H1 (cell line): ENCODE measurements around the gene CHPF2.

Experiments used
- BRCA1 ChIP-seq: IDR thresholded peaks from 2 replicates; pipeline ENCODE4 v1.6.1; 2012; ENCODE audit warnings: low read depth, low read length, improper control_type of control experiment
- CTCF ChIP-seq, 3 experiments: IDR thresholded peaks; 1 replicate in 2 of 3; 2 replicates in 1 of 3; pipeline versions ENCODE4 v1.5.1 to v1.6.1; 2011; ENCODE audit warnings: low read length in 3 of 3, mild to moderate bottlenecking in 3 of 3, inconsistent platforms in 2 of 3, low read depth in 1 of 3, moderate library complexity in 1 of 3; ENCODE audit not compliant: insufficient read depth in 1 of 3; ENCODE audit errors: control extremely low read depth in 1 of 3
- EGR1 ChIP-seq: IDR thresholded peaks from 2 replicates; pipeline ENCODE4 v1.6.1; 2011; ENCODE audit warnings: low read depth, low read length, borderline replicate concordance
- EP300 ChIP-seq, 2 experiments: IDR thresholded peaks; 1 replicate in 1 of 2; 2 replicates in 1 of 2; pipeline ENCODE4 v1.6.1; 2011 to 2012; ENCODE audit warnings: low read depth in 2 of 2, low read length in 2 of 2, mild to moderate bottlenecking in 2 of 2, borderline replicate concordance in 1 of 2, inconsistent platforms in 1 of 2, moderate library complexity in 1 of 2
- JUND ChIP-seq: IDR thresholded peaks from 2 replicates; pipeline ENCODE4 v1.6.1; 2011; ENCODE audit warnings: mild to moderate bottlenecking, improper control_type of control experiment, low read length
- KDM5A ChIP-seq: fragments of 200-600 bp; IDR thresholded peaks from 2 replicates; pipeline ENCODE4 v1.7.1; 2012; ENCODE audit warnings: mild to moderate bottlenecking, low read length, inconsistent platforms, mixed read lengths
- MAX ChIP-seq: IDR thresholded peaks from 2 replicates; pipeline ENCODE4 v1.6.1; 2012; ENCODE audit warnings: inconsistent platforms
- RNF2 ChIP-seq: fragments of 200-900, 300-1000 bp; sonication (generic); IDR thresholded peaks from 2 replicates; pipeline ENCODE4 v1.7.1; 2016; ENCODE audit warnings: borderline replicate concordance, low read depth, mild to moderate bottlenecking, antibody characterized with exemption, low read length; ENCODE audit not compliant: poor library complexity, severe bottlenecking; ENCODE audit errors: missing control alignments
- SP1 ChIP-seq: IDR thresholded peaks from 2 replicates; pipeline ENCODE4 v1.6.1; 2011; ENCODE audit warnings: low read depth, low read length
- SP2 ChIP-seq: IDR thresholded peaks from 2 replicates; pipeline ENCODE4 v1.6.1; 2012; ENCODE audit warnings: mild to moderate bottlenecking, low read length, inconsistent platforms

- no peak for TF ChIP-seq EGR1
- no peak for TF ChIP-seq RNF2
- TF ChIP-seq CTCF (IDR thresholded peaks at IDR 0.05; ENCODE audit: control extremely low read depth in 1 of 3, insufficient read depth in 1 of 3, low read depth in 1 of 3, low read length in 3 of 3), result no peak
- no peak for TF ChIP-seq JUND
- no peak for TF ChIP-seq MAX
- TF ChIP-seq EP300 (IDR thresholded peaks at IDR 0.05; ENCODE audit: borderline replicate concordance in 1 of 2, low read depth in 2 of 2, low read length in 2 of 2), result no peak
- TF ChIP-seq SP2, result no peak
- TF ChIP-seq SP1, result no peak
- TF ChIP-seq BRCA1, result no peak
- no peak for TF ChIP-seq KDM5A
Measured at GRCh38 chr7:151213826-151214225, 18.5 kb upstream of the CHPF2 start.
